CD14-positive monocyte (primary cell): ENCODE measurements around the gene SDK1. TPM values are rescaled to one million over a fixed set of nuclear protein-coding genes. Genes with fewer than 3 reads are reported as not detected.

ENCODE experiments used
- DNase-seq, 3 donors: peaks; one replicate each; pipeline ENCODE4 v3.0.0-alpha.2; 2011 to 2022
- H2AFZ ChIP-seq: 2 replicates; pipeline ENCODE4 v1.6.0; 2012; ENCODE audit warnings: mild to moderate bottlenecking, low read depth, low read length, inconsistent platforms; ENCODE audit not compliant: insufficient read depth, poor library complexity, severe bottlenecking
- H3K27ac ChIP-seq, 2 donors: 1 replicate in 1 of 2; 2 replicates in 1 of 2; pipeline ENCODE4 v1.5.1; 2012 to 2013; ENCODE audit warnings: low read length in 2 of 2, control low read depth in 1 of 2, inconsistent platforms in 1 of 2, low read depth in 1 of 2, mild to moderate bottlenecking in 1 of 2
- H3K27me3 ChIP-seq, 2 donors: one replicate each; pipeline versions ENCODE4 v1.6.0 to v1.6.1; 2011 to 2013; ENCODE audit warnings: low read length in 2 of 2; ENCODE audit not compliant: control insufficient read depth in 2 of 2, insufficient read depth in 2 of 2
- H3K36me3 ChIP-seq, 2 donors: replicated peaks in 1 of 2; 1 replicate in 1 of 2; 2 replicates in 1 of 2; pipeline versions ENCODE4 v1.5.1 to v1.6.1; 2012 to 2013; ENCODE audit warnings: low read length in 2 of 2, control low read depth in 1 of 2, inconsistent platforms in 1 of 2, mild to moderate bottlenecking in 1 of 2; ENCODE audit not compliant: insufficient read depth in 2 of 2, control insufficient read depth in 1 of 2
- H3K4me1 ChIP-seq, 2 donors: 1 replicate in 1 of 2; 2 replicates in 1 of 2; pipeline versions ENCODE4 v1.5.1 to v1.6.1; 2012 to 2013; ENCODE audit warnings: low read length in 2 of 2, control low read depth in 1 of 2, inconsistent platforms in 1 of 2, mild to moderate bottlenecking in 1 of 2, moderate library complexity in 1 of 2; ENCODE audit not compliant: insufficient read depth in 2 of 2, control insufficient read depth in 1 of 2
- H3K4me2 ChIP-seq: replicated peaks from 2 replicates; pipeline ENCODE3; 2012; ENCODE audit warnings: low read length, moderate library complexity, mild to moderate bottlenecking; ENCODE audit not compliant: poor library complexity, severe bottlenecking; ENCODE audit errors: extremely low read depth
- H3K4me3 ChIP-seq, 3 experiments: fragments of 200-600 bp in 1 of 3; sonication (generic) in 1 of 3; replicated peaks in 1 of 3; 1 replicate in 2 of 3; 2 replicates in 1 of 3; pipeline ENCODE4 v1.5.1; 2011 to 2013; ENCODE audit warnings: low read length in 3 of 3, mild to moderate bottlenecking in 3 of 3, control low read depth in 2 of 3, low read depth in 2 of 3, inconsistent platforms in 1 of 3, moderate library complexity in 1 of 3
- H3K79me2 ChIP-seq: 2 replicates; pipeline ENCODE4 v1.6.0; 2012; ENCODE audit warnings: mild to moderate bottlenecking, control low read depth, inconsistent platforms, low read length, moderate library complexity; ENCODE audit not compliant: insufficient read depth
- H3K9ac ChIP-seq: 2 replicates; pipeline ENCODE4 v1.6.0; 2017; ENCODE audit warnings: low read length, mild to moderate bottlenecking; ENCODE audit not compliant: insufficient read depth, poor library complexity, severe bottlenecking
- H3K9me3 ChIP-seq, 2 donors: replicated peaks in 1 of 2; 1 replicate in 1 of 2; 2 replicates in 1 of 2; pipeline versions ENCODE4 v1.5.1 to v1.6.1; 2012 to 2013; ENCODE audit warnings: low read length in 2 of 2, control low read depth in 1 of 2; ENCODE audit not compliant: control insufficient read depth in 1 of 2, insufficient read depth in 1 of 2
- H4K20me1 ChIP-seq: 2 replicates; pipeline ENCODE4 v1.6.0; 2012; ENCODE audit warnings: mild to moderate bottlenecking, low read length, control low read depth, moderate library complexity; ENCODE audit not compliant: insufficient read depth
- H3K27ac Mint-ChIP-seq, 7 donors: one replicate each; pipeline ENCODE4 v1.8.0; 2020; ENCODE audit warnings: mild to moderate bottlenecking in 7 of 7, mixed read lengths in 7 of 7, moderate library complexity in 6 of 7, inconsistent platforms in 2 of 7
- H3K27me3 Mint-ChIP-seq, 3 donors: one replicate each; pipeline ENCODE4 v1.8.0; 2021 to 2022; ENCODE audit warnings: low read depth in 3 of 3, mild to moderate bottlenecking in 3 of 3, mixed read lengths in 3 of 3, moderate library complexity in 3 of 3, inconsistent platforms in 1 of 3
- H3K36me3 Mint-ChIP-seq, 2 donors: one replicate each; pipeline ENCODE4 v1.8.0; 2020; ENCODE audit warnings: mixed read lengths in 2 of 2, inconsistent platforms in 1 of 2, mild to moderate bottlenecking in 1 of 2
- H3K4me1 Mint-ChIP-seq: one replicate; pipeline ENCODE4 v1.8.0; 2020; ENCODE audit warnings: mild to moderate bottlenecking, mixed read lengths
- H3K4me3 Mint-ChIP-seq, 2 donors: one replicate each; pipeline ENCODE4 v1.8.0; 2020; ENCODE audit warnings: mild to moderate bottlenecking in 2 of 2, mixed read lengths in 2 of 2, moderate library complexity in 1 of 2
- H3K9me3 Mint-ChIP-seq, 7 donors: one replicate each; pipeline ENCODE4 v1.8.0; 2020 to 2022; ENCODE audit warnings: mixed read lengths in 7 of 7, mild to moderate bottlenecking in 6 of 7, moderate library complexity in 6 of 7, inconsistent platforms in 2 of 7
- CTCF ChIP-seq: fragments of 200-600 bp; IDR thresholded peaks from one replicate; pipeline ENCODE4 v1.8.0; 2022; ENCODE audit warnings: antibody characterized with exemption, mild to moderate bottlenecking
- WGBS: methylation state at CpG from one replicate; pipeline ENCODE4 v1.1.5; 2013; ENCODE audit warnings: missing lambda C conversion rate; ENCODE audit not compliant: insufficient coverage; 5-methylcytosine and 5-hydroxymethylcytosine counted together
- intact Hi-C, 2 donors: fragments of 100-400 bp; cut with micrococcal nuclease; formaldehyde crosslinking; loops; one replicate each; pipeline versions ENCODE4 v1.15.0 to v1.15.1; 2023
- polyA plus RNA-seq, 3 donors: library from polyadenylated mRNA; depleted of rRNA in 1 of 3; unstranded in 2 of 3; stranded (reverse) in 1 of 3; fragments of 300-500 nt in 2 of 3; fragments of >200 nt in 1 of 3; fragmentation: Illumina TruSeq in 2 of 3; gene quantifications; 1 replicate in 2 of 3; 2 replicates in 1 of 3; pipeline ENCODE4 v1.2.3, GENCODE V29; 2012 to 2021

The SDK1 gene
- polyA plus RNA-seq, 3 donors = 0.01 TPM; not detected in 2

DNA sequence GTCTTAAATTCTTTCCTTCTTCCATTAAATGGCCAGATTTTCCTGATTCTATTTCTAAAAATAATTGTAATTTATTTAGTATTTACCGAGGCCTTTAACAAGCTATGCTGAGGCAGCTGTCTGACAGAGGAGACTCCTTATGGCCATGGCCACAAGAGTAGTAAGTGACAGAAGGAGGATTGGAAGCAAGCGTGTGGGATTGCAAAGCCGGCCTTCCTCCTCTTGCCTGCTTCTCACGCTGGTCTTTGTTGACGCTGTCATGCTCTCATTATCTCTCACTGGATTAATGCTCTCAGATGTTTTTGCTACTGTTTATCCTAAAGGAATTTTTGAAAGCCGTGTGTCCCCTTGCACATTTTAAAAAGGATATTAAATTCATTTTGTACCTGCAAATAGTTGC lies 546.3 kb downstream of the SDK1 start:
- Histone ChIP-seq H3K79me2 (no peaks in the 10 kb centered on the region), H3K27me3 (no peaks in the 10 kb centered on the region), H3K4me1 (no peaks in the 10 kb centered on the region), H3K9ac (no peak overlapping the region), H3K9me3 (peaks cover 0 to 3% of the 10 kb centered on the region in 2 donors), H3K27ac (no peak overlapping the region), H2AFZ (no peak overlapping the region), H3K4me2 (no peak overlapping the region), H3K36me3 (no peaks in the 10 kb centered on the region), H4K20me1 (no peaks in the 10 kb centered on the region), H3K4me3 (no peak overlapping the region)
- no peaks in the 10 kb centered on the region for H3K4me1 Mint-ChIP-seq
- H3K4me3 Mint-ChIP-seq = no peak overlapping the region
- no peak overlapping the region for H3K27ac Mint-ChIP-seq
- H3K36me3 Mint-ChIP-seq = no peaks in the 10 kb centered on the region
- no peak for TF ChIP-seq CTCF
- peaks cover 0 to 2% (median 2%) of the 10 kb centered on the region in 3 donors for H3K27me3 Mint-ChIP-seq
- peaks cover 0 to 11% (median 2%) of the 10 kb centered on the region in 7 donors for H3K9me3 Mint-ChIP-seq
- WGBS = 100% methylated on average over 2 of the region's 6 CpGs
- intact Hi-C loops = no loop called here
- DNase-seq = no peak

DNA sequence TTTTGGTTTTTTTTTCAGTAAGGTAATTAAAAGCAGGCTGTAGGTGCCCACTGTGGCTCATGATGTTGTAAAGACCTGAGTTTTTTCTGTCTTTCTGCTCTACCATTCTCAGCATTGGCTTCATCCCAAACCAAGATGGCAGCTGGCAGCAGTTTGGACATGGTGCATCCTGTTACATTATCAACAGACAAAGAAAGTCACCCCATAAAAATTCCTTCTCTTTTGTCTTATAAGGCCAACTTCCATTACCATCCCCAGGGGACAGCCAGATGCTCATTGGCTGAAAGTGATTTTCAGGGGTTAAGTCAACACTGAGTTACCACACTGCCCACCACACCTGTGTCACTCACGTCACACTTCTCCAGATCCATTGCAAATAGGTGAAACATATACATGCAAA lies 558.4 kb downstream of the SDK1 start:
- no peak for TF ChIP-seq CTCF

More for the DNA sequence above, 558.4 kb downstream of the SDK1 start:
- H3K4me2 ChIP-seq = no peak overlapping the region
- H3K79me2 ChIP-seq = no peaks in the 10 kb centered on the region
- WGBS = no CpG with 5 or more reads among the region's 1 CpG
- no peaks in the 10 kb centered on the region for H3K36me3 ChIP-seq
- Mint-ChIP-seq H3K27ac (no peak overlapping the region), H3K9me3 (peaks cover 0 to 12% (median 4%) of the 10 kb centered on the region in 7 donors), H3K4me1 (no peaks in the 10 kb centered on the region), H3K4me3 (no peak overlapping the region), H3K36me3 (no peaks in the 10 kb centered on the region), H3K27me3 (peaks cover 2 to 3% (median 3%) of the 10 kb centered on the region in 3 donors)
- H2AFZ ChIP-seq = no peak overlapping the region
- H3K27me3 ChIP-seq = no peaks in the 10 kb centered on the region
- DNase-seq = no peak
- H3K4me3 ChIP-seq = no peak overlapping the region
- H3K9ac ChIP-seq = no peak overlapping the region
- H3K27ac ChIP-seq = no peak overlapping the region
- H4K20me1 ChIP-seq = no peaks in the 10 kb centered on the region
- intact Hi-C loops = no loop called here
- no peaks in the 10 kb centered on the region for H3K4me1 ChIP-seq
- H3K9me3 ChIP-seq = no peaks in the 10 kb centered on the region
